ENCODE measurements around the gene BTBD2. TPM values are rescaled to one million over a fixed set of nuclear protein-coding genes. Genes with fewer than 3 reads are reported as not detected.

Gene BTBD2
- total and polyA plus RNA-seq, 10 of the 15 experiments (the other 5 are each of a cell fraction or from before 2014, with no cell fraction given), result 0.13 to 66.2 (median 10.4) TPM

- in situ Hi-C loops (cut with MboI) (no loop called here), intact Hi-C loops (cut with micrococcal nuclease; ENCODE audit: unreplicated experiment) (no loop called here)
- Histone ChIP-seq H3K4me3 (no peak overlapping the region), H3K36me3 (ENCODE audit: control insufficient read depth in 2 of 2, insufficient read depth in 2 of 2, low read length in 1 of 2) (peaks cover 3 to 8% of the 10 kb centered on the region in 2 experiments; a peak in 3 of 4 replicates), H3K9me3 (replicated peaks; ENCODE audit: control insufficient read depth, insufficient read depth, low read length) (no peaks in the 10 kb centered on the region), H3K27me3 (replicated peaks in 1 of 2; ENCODE audit: control insufficient read depth in 2 of 2, insufficient read depth in 2 of 2, low read length in 1 of 2) (no peaks in the 10 kb centered on the region), H3K4me1 (ENCODE audit: control insufficient read depth, insufficient read depth, low read length) (no peaks in the 10 kb centered on the region), H4K20me1 (ENCODE audit: control insufficient read depth, insufficient read depth) (no peaks in the 10 kb centered on the region), H3K27ac (ENCODE audit: control insufficient read depth, insufficient read depth) (no peak overlapping the region), H3K4me2 (ENCODE audit: control insufficient read depth, insufficient read depth) (no peak overlapping the region), H3K79me2 (ENCODE audit: control insufficient read depth, insufficient read depth, low read length) (no peaks in the 10 kb centered on the region), H3K9ac (ENCODE audit: control insufficient read depth, insufficient read depth, low read length) (no peak overlapping the region), H2AFZ (ENCODE audit: control insufficient read depth, low read depth, low read length) (no peak overlapping the region)
- TSS peak; percentile 71 for BruUV-seq (replicated peaks)
- ChIA-PET POLR2A (no interaction called here), CTCF (no interaction called here), SMC1A (ENCODE audit: uncharacterized antibody, unreplicated experiment) (no interaction called here), RAD21 (ENCODE audit: unreplicated experiment) (no interaction called here)
- 90% methylated on average over 33 of the region's 42 CpGs for WGBS (ENCODE audit: insufficient coverage, insufficient replicate concordance, low lambda C conversion rate, missing lambda C conversion rate)
- TF ChIP-seq FOXM1 (IDR thresholded peaks at IDR 0.05; ENCODE audit: low read depth, low read length) (no peak), FOS (IDR thresholded peaks at IDR 0.05; ENCODE audit: borderline replicate concordance, extremely low read depth, insufficient read length) (no peak), HSF1 (IDR thresholded peaks at IDR 0.05; ENCODE audit: low read depth, low read length) (no peak), POLR2A (IDR thresholded peaks at IDR 0.05; ENCODE audit: low read depth, low read length) (0 out of 2 replicates have a peak, but pooled peaks have one; percentile 42), TCF3 (IDR thresholded peaks at IDR 0.05; ENCODE audit: borderline replicate concordance, insufficient read depth, low read depth, low read length) (0 out of 2 replicates have a peak, but pooled peaks have one; percentile 1)
- DNase-seq (ENCODE audit: low read depth, low spot score) (no peak), FAIRE-seq (no peak), ATAC-seq (no peak)
Observed at GRCh38 chr19:1986357-1987162, 29.0 kb downstream of the BTBD2 start.
